Esophagus squamous epithelium (tissue), 5 donors: Measurements from ENCODE around the gene PRL. TPM values are rescaled to one million over a fixed set of nuclear protein-coding genes. Genes with fewer than 3 reads are reported as not detected.

Source experiments
- DNase-seq: peaks from one replicate; lab custom pipeline; 2025; lab: John Stamatoyannopoulos, UW
- H3K27ac ChIP-seq, 4 donors: fragments of 200-600 bp; sonication (generic); one replicate each; pipeline ENCODE4 v1.5.1; 2016 to 2019; ENCODE audit warnings: mild to moderate bottlenecking in 1 of 4
- H3K27me3 ChIP-seq, 4 donors: fragments of 200-600 bp; sonication (generic); 1 replicate in 3 of 4; 2 replicates in 1 of 4; pipeline versions ENCODE4 v1.5.1 to v1.6.0; 2017 to 2021; ENCODE audit warnings: antibody characterized with exemption in 1 of 4
- H3K36me3 ChIP-seq, 3 donors: fragments of 200-600 bp; sonication (generic); one replicate each; pipeline ENCODE4 v1.5.1; 2016 to 2019
- H3K4me1 ChIP-seq, 3 donors: fragments of 200-600 bp; sonication (generic); one replicate each; pipeline ENCODE4 v1.5.1; 2017 to 2019
- H3K4me3 ChIP-seq, 4 donors: fragments of 200-600 bp; sonication (generic); 1 replicate in 3 of 4; 2 replicates in 1 of 4; pipeline ENCODE4 v1.5.1; 2016 to 2019; ENCODE audit warnings: mild to moderate bottlenecking in 2 of 4, moderate library complexity in 1 of 4
- H3K9me3 ChIP-seq, 3 donors: fragments of 200-600 bp; sonication (generic); one replicate each; pipeline ENCODE4 v1.5.1; 2016 to 2019
- CTCF ChIP-seq, 6 experiments: fragments of 450-650 bp in 4 of 6; fragments of 200-600 bp in 2 of 6; sonication (generic) in 2 of 6; IDR thresholded peaks; one replicate each; pipeline ENCODE4 v1.5.1; 2016 to 2019; ENCODE audit warnings: antibody characterized with exemption in 6 of 6, mild to moderate bottlenecking in 4 of 6, moderate library complexity in 4 of 6
- POLR2A ChIP-seq, 4 donors: fragments of 450-650 bp; IDR thresholded peaks; one replicate each; pipeline ENCODE4 v1.6.1; 2017; ENCODE audit warnings: antibody characterized with exemption in 4 of 4, mild to moderate bottlenecking in 4 of 4, moderate library complexity in 3 of 4
- WGBS, 2 donors: methylation state at CpG; one replicate each; pipeline ENCODE4 v1.1.5; 2018; 5-methylcytosine and 5-hydroxymethylcytosine counted together
- intact Hi-C: fragments of 100-400 bp; cut with DNase I; formaldehyde crosslinking; loops from one replicate; pipeline ENCODE4 v1.15.0; 2022
- total RNA-seq, 4 donors: library from RNA; depleted of rRNA; stranded (reverse); fragments of >200 nt; gene quantifications; one replicate each; pipeline ENCODE4 v1.1.0, GENCODE V29; 2016
- donor health status: DM: yes; HTN: yes; CAD: no.

PRL gene
- total RNA-seq, 4 donors from 2014 or later: not detected

- TF ChIP-seq POLR2A (IDR thresholded peaks at IDR 0.05) (no peak), CTCF (IDR thresholded peaks at IDR 0.05) (no peak)
- Histone ChIP-seq H3K27ac (no peak overlapping the region), H3K9me3 (no peaks in the 10 kb centered on the region), H3K4me1 (no peaks in the 10 kb centered on the region), H3K36me3 (no peaks in the 10 kb centered on the region), H3K27me3 (no peaks in the 10 kb centered on the region), H3K4me3 (no peak overlapping the region)
- 76 to 89% methylated on average over 9 of the region's 9 CpGs for WGBS, 2 donors
- intact Hi-C loops: no loop called here
- DNase-seq: no peak
These were observed 47.0 kb downstream of the PRL start for GRCh38 chr6:22249711-22250350.

- H3K27me3 ChIP-seq: no peaks in the 10 kb centered on the region
- no peaks in the 10 kb centered on the region for H3K36me3 ChIP-seq
- H3K9me3 ChIP-seq: no peaks in the 10 kb centered on the region
- intact Hi-C loops: no loop called here
- no peak overlapping the region for H3K4me3 ChIP-seq
- WGBS, 2 donors: 78 to 79% methylated on average over 6 of the region's 6 CpGs
- H3K27ac ChIP-seq: no peak overlapping the region
- H3K4me1 ChIP-seq: no peaks in the 10 kb centered on the region
- TF ChIP-seq POLR2A (IDR thresholded peaks at IDR 0.05): no peak
- TF ChIP-seq CTCF (IDR thresholded peaks at IDR 0.05): no peak
- DNase-seq: no peak
These were observed 48.1 kb downstream of the PRL start for GRCh38 chr6:22248513-22249308.

- Histone ChIP-seq H3K9me3 (no peaks in the 10 kb centered on the region), H3K4me1 (no peaks in the 10 kb centered on the region), H3K4me3 (no peak overlapping the region), H3K27me3 (no peaks in the 10 kb centered on the region), H3K27ac (no peak overlapping the region), H3K36me3 (no peaks in the 10 kb centered on the region)
- WGBS, 2 donors: 81 to 84% methylated on average over 4 of the region's 4 CpGs
- no peak for TF ChIP-seq POLR2A (IDR thresholded peaks at IDR 0.05)
- no peak for TF ChIP-seq CTCF (IDR thresholded peaks at IDR 0.05)
- no peak for DNase-seq
- intact Hi-C loops: no loop called here
These were observed 48.8 kb downstream of the PRL start for GRCh38 chr6:22247916-22248482.

- Histone ChIP-seq H3K9me3 (no peaks in the 10 kb centered on the region), H3K36me3 (no peaks in the 10 kb centered on the region), H3K27ac (peak overlapping the region in 1 of 4 donors; percentile 29), H3K27me3 (no peaks in the 10 kb centered on the region), H3K4me1 (peaks cover 0 to 10% (median 0%) of the 10 kb centered on the region in 3 donors), H3K4me3 (no peak overlapping the region)
- TF ChIP-seq POLR2A (IDR thresholded peaks at IDR 0.05) (no peak), CTCF (IDR thresholded peaks at IDR 0.05) (no peak)
- intact Hi-C loops: no loop called here
- DNase-seq: no peak
- 0% methylated on average over 1 of the region's 1 CpG for WGBS, 2 donors
These were observed 56.8 kb downstream of the PRL start for GRCh38 chr6:22240025-22240424.
